Fibroblast of lung (primary cell): ENCODE data around the gene SMARCD1. TPM values are rescaled to one million over a fixed set of nuclear protein-coding genes. Genes with fewer than 3 reads are reported as not detected.

ENCODE experiments used
- DNase-seq, 2 donors: peaks; one replicate each; pipeline versions ENCODE4 v3.0.0 to v3.0.0-alpha.2; 2010; ENCODE audit warnings: low read depth in 2 of 2
- H2AFZ ChIP-seq: 2 replicates; pipeline ENCODE4 v1.5.1; 2012; ENCODE audit warnings: low read length, control low read depth, inconsistent platforms
- H3K27ac ChIP-seq: 2 replicates; pipeline ENCODE4 v1.5.1; 2011; ENCODE audit warnings: low read length, control low read depth; ENCODE audit not compliant: insufficient read depth
- H3K27me3 ChIP-seq: 2 replicates; pipeline ENCODE4 v1.5.1; 2011; ENCODE audit warnings: mild to moderate bottlenecking, low read length; ENCODE audit not compliant: control insufficient read depth, insufficient read depth
- H3K36me3 ChIP-seq: 2 replicates; pipeline ENCODE4 v1.5.1; 2011; ENCODE audit warnings: low read length; ENCODE audit not compliant: control insufficient read depth, insufficient read depth
- H3K4me1 ChIP-seq: 2 replicates; pipeline ENCODE4 v1.5.1; 2011; ENCODE audit warnings: low read length; ENCODE audit not compliant: control insufficient read depth, insufficient read depth; ENCODE audit errors: extremely low read depth
- H3K4me2 ChIP-seq: 2 replicates; pipeline ENCODE4 v1.5.1; 2011; ENCODE audit warnings: low read length, control low read depth; ENCODE audit not compliant: insufficient read depth; ENCODE audit errors: extremely low read depth
- H3K4me3 ChIP-seq, 4 experiments: fragments of 200-600 bp in 1 of 4; sonication (generic) in 1 of 4; replicated peaks in 1 of 4; 2 replicates each; pipeline ENCODE4 v1.5.1; 2011 to 2016; ENCODE audit warnings: low read length in 4 of 4, low read depth in 3 of 4, mild to moderate bottlenecking in 3 of 4, control low read depth in 2 of 4, inconsistent platforms in 1 of 4, mixed read lengths in 1 of 4; ENCODE audit not compliant: insufficient read depth in 1 of 4; ENCODE audit errors: control extremely low read depth in 1 of 4
- H3K79me2 ChIP-seq: 2 replicates; pipeline ENCODE4 v1.5.1; 2012; ENCODE audit warnings: mild to moderate bottlenecking, low read length, inconsistent platforms; ENCODE audit not compliant: control insufficient read depth, insufficient read depth
- H3K9ac ChIP-seq: 2 replicates; pipeline ENCODE4 v1.5.1; 2011; ENCODE audit warnings: mild to moderate bottlenecking, low read length, control low read depth; ENCODE audit not compliant: insufficient read depth
- H3K9me3 ChIP-seq: 2 replicates; pipeline ENCODE4 v1.5.1; 2012; ENCODE audit warnings: low read depth, low read length; ENCODE audit not compliant: control insufficient read depth, insufficient read depth
- H4K20me1 ChIP-seq: 2 replicates; pipeline ENCODE4 v1.5.1; 2011; ENCODE audit warnings: low read length; ENCODE audit not compliant: control insufficient read depth, insufficient read depth; ENCODE audit errors: extremely low read depth
- CTCF ChIP-seq, 2 donors: IDR thresholded peaks in 1 of 2; conservative IDR thresholded peaks in 1 of 2; 1 replicate in 1 of 2; 2 replicates in 1 of 2; pipeline ENCODE4 v1.5.1; 2011 to 2012; ENCODE audit warnings: low read length in 2 of 2, control low read depth in 1 of 2, inconsistent platforms in 1 of 2, low read depth in 1 of 2, mild to moderate bottlenecking in 1 of 2
- EZH2 ChIP-seq: IDR thresholded peaks from 2 replicates; pipeline ENCODE4 v1.5.1; 2012; ENCODE audit warnings: low read length, control low read depth, mild to moderate bottlenecking; ENCODE audit errors: missing control alignments
- polyA plus RNA-seq, 2 donors: library from polyadenylated mRNA; depleted of rRNA in 1 of 2; stranded (reverse) in 1 of 2; unstranded in 1 of 2; fragments of >200 nt; gene quantifications; 2 replicates each; pipeline ENCODE4 v1.2.1, GENCODE V29; 2011 to 2012; ENCODE audit warnings: missing spikeins in 1 of 2
- total RNA-seq: library from RNA; depleted of rRNA; stranded (reverse); fragments of >200 nt; gene quantifications from 2 replicates; pipeline ENCODE4 v1.2.1, GENCODE V29; 2014

Gene SMARCD1
- total and polyA plus RNA-seq, 2 donors (not counting 1 experiment from before 2014, with no cell fraction given) = 30.5 to 34.3 TPM

- TF ChIP-seq CTCF (conservative IDR thresholded peaks at IDR 0.05 in 1 of 2, IDR thresholded peaks at IDR 0.05 in 1 of 2; ENCODE audit: low read depth in 1 of 2, low read length in 2 of 2) = no peak
- no peak for TF ChIP-seq EZH2
- no peaks in the 10 kb centered on the region for H3K9me3 ChIP-seq
- no peak overlapping the region for H3K9ac ChIP-seq
- no peak overlapping the region for H3K4me2 ChIP-seq
- H3K4me1 ChIP-seq = peaks cover 5% of the 10 kb centered on the region
- no peak overlapping the region for H3K27ac ChIP-seq
- peaks cover 7% of the 10 kb centered on the region for H3K27me3 ChIP-seq
- no peak for DNase-seq
- no peaks in the 10 kb centered on the region for H3K79me2 ChIP-seq
- H3K36me3 ChIP-seq = no peaks in the 10 kb centered on the region
- no peaks in the 10 kb centered on the region for H4K20me1 ChIP-seq
- H2AFZ ChIP-seq = no peak overlapping the region
- no peak overlapping the region for H3K4me3 ChIP-seq
Measured at GRCh38 chr12:50058743-50059312, 26.3 kb upstream of the SMARCD1 start.

GRCh38 chr12:50059440-50060119 lies 25.6 kb upstream of the SMARCD1 start:
- no peak overlapping the region for H3K27ac ChIP-seq
- no peak overlapping the region for H3K4me3 ChIP-seq
- H3K4me2 ChIP-seq = no peak overlapping the region
- H3K9me3 ChIP-seq = no peaks in the 10 kb centered on the region
- H2AFZ ChIP-seq = no peak overlapping the region
- no peaks in the 10 kb centered on the region for H3K79me2 ChIP-seq
- H3K4me1 ChIP-seq = peaks cover 5% of the 10 kb centered on the region
- no peaks in the 10 kb centered on the region for H3K36me3 ChIP-seq
- peaks cover 7% of the 10 kb centered on the region for H3K27me3 ChIP-seq
- H4K20me1 ChIP-seq = no peaks in the 10 kb centered on the region
- no peak for TF ChIP-seq CTCF (conservative IDR thresholded peaks at IDR 0.05 in 1 of 2, IDR thresholded peaks at IDR 0.05 in 1 of 2; ENCODE audit: low read depth in 1 of 2, low read length in 2 of 2)
- peak in 1 of 2 donors; percentile 39 for DNase-seq
- H3K9ac ChIP-seq = no peak overlapping the region

- DNase-seq = no peak
- no peak for TF ChIP-seq EZH2
- TF ChIP-seq CTCF (conservative IDR thresholded peaks at IDR 0.05 in 1 of 2, IDR thresholded peaks at IDR 0.05 in 1 of 2; ENCODE audit: low read depth in 1 of 2, low read length in 2 of 2) = no peak
Measured at GRCh38 chr12:50060120-50060468, 25.0 kb upstream of the SMARCD1 start.

More at GRCh38 chr12:50060120-50060468, 25.0 kb upstream of the SMARCD1 start:
- no peaks in the 10 kb centered on the region for H4K20me1 ChIP-seq
- no peaks in the 10 kb centered on the region for H3K9me3 ChIP-seq
- no peak overlapping the region for H3K27ac ChIP-seq
- peaks cover 7% of the 10 kb centered on the region for H3K27me3 ChIP-seq
- H3K79me2 ChIP-seq = no peaks in the 10 kb centered on the region
- H3K4me2 ChIP-seq = no peak overlapping the region
- no peak overlapping the region for H3K4me3 ChIP-seq
- H3K9ac ChIP-seq = no peak overlapping the region
- no peaks in the 10 kb centered on the region for H3K36me3 ChIP-seq
- H3K4me1 ChIP-seq = peaks cover 5% of the 10 kb centered on the region
- no peak overlapping the region for H2AFZ ChIP-seq
